ENCODE measurements around the gene PTPN1. TPM values are rescaled to one million over a fixed set of nuclear protein-coding genes. Genes with fewer than 3 reads are reported as not detected.

Gene PTPN1
- total RNA-seq, 1 donor from 2014 or later = 65.9 TPM

DNA sequence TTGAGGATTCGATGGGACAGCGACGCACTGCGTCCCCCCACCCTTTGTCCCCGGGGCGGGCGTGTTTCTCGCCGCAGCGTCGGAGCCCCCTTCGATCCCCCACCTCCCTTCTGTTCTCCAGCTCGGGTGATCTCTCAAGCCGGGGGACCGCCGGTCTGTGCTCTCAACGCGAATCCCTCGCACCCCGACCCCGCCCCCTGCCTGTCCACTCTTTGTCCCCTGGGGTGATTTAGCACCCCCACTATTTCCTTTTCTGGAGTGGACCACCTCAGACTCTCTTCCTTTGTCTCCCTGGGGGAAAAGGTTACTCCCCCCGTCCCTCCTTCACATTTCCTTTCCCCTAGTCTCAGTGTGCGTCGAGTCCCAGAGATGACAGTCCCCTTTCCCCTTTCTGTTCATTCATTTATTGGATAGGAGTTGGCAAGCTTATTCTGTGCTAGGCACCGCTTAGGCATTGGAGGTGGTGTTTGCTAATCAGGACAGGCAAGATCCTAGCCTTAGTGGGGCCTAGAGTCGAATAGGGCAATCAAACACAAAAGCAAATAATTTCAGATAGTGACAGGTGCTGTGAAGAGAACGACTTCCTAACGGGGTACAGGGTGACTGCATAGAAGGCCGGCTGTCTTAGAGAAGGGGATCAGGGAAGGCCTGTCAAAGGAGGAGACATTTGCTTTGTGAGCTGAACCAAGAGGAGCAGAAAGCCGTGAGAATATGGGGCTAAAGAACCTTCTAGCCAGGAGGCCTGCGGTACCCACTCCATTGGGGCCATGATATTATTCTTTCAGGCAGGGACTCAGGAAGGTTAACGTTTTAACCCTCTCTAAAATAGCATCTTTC is 741 bp downstream of the PTPN1 start:
- intact Hi-C loops (cut with micrococcal nuclease) = loop anchor here (1.0 to 5.0 kb wide), 12 partner anchors 8 to 574 kb away; partner anchors contain the start of genes PARD6B, RNF114 and UBE2V1

GRCh38 chr20:50512323-50512722 is 2.1 kb downstream of the PTPN1 start:
- intact Hi-C loops (cut with micrococcal nuclease) = loop anchor here (5.0 kb wide), 1 partner anchor 280 kb away; no protein-coding TSS in a partner anchor

GRCh38 chr20:50513169-50514034 is 3.2 kb downstream of the PTPN1 start:
- intact Hi-C loops (cut with micrococcal nuclease) = loop anchor here (1.0 to 5.0 kb wide), 2 partner anchors 38 to 279 kb away; no protein-coding TSS in a partner anchor

DNA sequence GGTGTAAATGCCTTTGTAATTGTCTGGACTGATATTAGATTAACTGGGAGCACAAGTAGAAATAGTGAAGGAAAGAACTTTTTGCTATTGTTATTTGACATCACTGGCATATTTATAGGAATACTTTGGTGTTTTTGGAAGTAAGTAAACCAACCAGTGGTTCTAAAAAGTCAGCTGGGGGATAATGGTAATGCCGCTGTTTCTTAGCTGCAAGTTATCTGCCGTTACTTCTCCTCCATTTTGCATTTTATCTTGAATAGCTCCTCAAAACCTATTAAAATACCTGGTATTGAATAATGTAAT is 3.8 kb downstream of the PTPN1 start:
- intact Hi-C loops (cut with micrococcal nuclease) = loop anchor here (5.0 kb wide), 1 partner anchor 278 kb away; no protein-coding TSS in a partner anchor

- intact Hi-C loops (cut with micrococcal nuclease) = loop anchor here (5.0 kb wide), 4 partner anchors 278 to 1237 kb away; partner anchors contain the start of genes DPM1, MOCS3 and ZNFX1
Observed at GRCh38 chr20:50514750-50515149, 4.6 kb downstream of the PTPN1 start.

GRCh38 chr20:50515471-50516106 is 5.4 kb downstream of the PTPN1 start:
- intact Hi-C loops (cut with micrococcal nuclease) = loop anchor here (1.0 to 5.0 kb wide), 4 partner anchors 37 to 1238 kb away; partner anchors contain the start of genes DPM1, MOCS3 and ZNFX1

GRCh38 chr20:50516180-50516934 is 6.2 kb downstream of the PTPN1 start:
- intact Hi-C loops (cut with micrococcal nuclease) = loop anchor here (1.0 to 5.0 kb wide), 4 partner anchors 38 to 1239 kb away; partner anchors contain the start of genes DPM1, MOCS3 and ZNFX1

- intact Hi-C loops (cut with micrococcal nuclease) = loop anchor here (1.0 to 5.0 kb wide), 4 partner anchors 39 to 1240 kb away; partner anchors contain the start of genes DPM1, MOCS3 and ZNFX1
Observed at GRCh38 chr20:50516935-50517816, 7.0 kb downstream of the PTPN1 start.

GRCh38 chr20:50517817-50518154 is 7.6 kb downstream of the PTPN1 start:
- intact Hi-C loops (cut with micrococcal nuclease) = loop anchor here (1.0 to 5.0 kb wide), 7 partner anchors 29 to 1240 kb away; partner anchors contain the start of genes DPM1, MOCS3 and ZNFX1

DNA sequence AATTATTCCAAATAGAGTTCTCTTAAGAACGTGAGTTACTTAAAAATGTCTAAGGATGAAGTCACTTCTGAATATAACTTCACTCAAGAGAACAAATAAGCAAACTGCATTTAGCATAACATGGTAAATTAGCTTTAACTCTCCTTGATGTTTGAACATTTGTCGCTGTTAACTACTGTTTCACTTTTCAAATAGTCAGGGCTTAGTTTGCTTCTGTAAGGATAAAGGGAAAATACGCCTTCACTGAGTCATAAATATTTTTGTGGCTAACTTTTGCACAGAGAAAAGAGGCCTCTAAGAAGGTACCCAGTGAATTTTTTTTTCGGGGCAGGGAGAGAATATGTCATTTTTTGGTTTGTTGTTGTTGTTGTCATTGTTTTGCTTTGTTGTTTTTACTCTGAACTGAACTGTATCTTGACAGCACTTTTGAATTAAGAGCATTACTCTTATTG is 8.1 kb downstream of the PTPN1 start:
- intact Hi-C loops (cut with micrococcal nuclease) = loop anchor here (1.0 to 5.0 kb wide), 7 partner anchors 28 to 1241 kb away; partner anchors contain the start of genes DPM1, MOCS3 and ZNFX1

GRCh38 chr20:50519036-50519762 is 9.0 kb downstream of the PTPN1 start:
- intact Hi-C loops (cut with micrococcal nuclease) = loop anchor here (1.0 to 5.0 kb wide), 6 partner anchors 9 to 1242 kb away; partner anchors contain the start of genes DPM1, MOCS3, PTPN1 and ZNFX1

DNA sequence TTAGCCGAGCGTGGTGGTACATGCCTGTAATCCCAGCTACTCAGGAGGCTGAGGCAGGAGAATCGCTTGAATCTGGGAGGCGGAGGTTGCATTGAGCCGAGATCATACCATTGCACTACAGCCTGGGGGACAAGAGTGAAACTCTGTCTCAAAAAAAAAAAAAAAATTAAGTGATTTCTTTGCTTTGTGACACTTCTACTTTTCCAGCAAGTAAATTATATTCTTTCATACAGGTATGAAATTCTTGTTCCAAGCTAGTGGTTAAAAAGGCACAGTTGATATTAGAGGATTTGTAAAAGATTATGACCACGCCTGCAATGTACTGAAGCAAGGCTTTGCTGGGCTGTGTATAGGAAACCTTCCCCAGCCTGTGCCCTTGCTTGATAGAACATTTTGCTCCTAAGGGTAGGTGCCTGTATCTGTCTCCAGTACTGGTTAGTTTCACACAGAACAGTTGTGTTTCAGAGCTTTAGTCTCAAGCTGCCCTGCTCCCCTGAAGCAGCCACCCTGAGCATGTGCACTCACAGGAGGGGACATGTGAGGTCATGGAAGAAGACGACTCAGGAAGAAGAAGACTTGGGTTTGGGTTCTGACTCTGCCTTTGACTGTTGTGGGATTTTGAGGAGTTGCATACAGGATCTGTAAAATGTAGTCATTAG is 10.2 kb downstream of the PTPN1 start:
- intact Hi-C loops (cut with micrococcal nuclease) = no loop called here

- intact Hi-C loops (cut with micrococcal nuclease) = no loop called here
Observed at GRCh38 chr20:50521221-50522052, 11.3 kb downstream of the PTPN1 start.

- intact Hi-C loops (cut with micrococcal nuclease) = no loop called here
Observed at GRCh38 chr20:50522053-50522674, 12.0 kb downstream of the PTPN1 start.

DNA sequence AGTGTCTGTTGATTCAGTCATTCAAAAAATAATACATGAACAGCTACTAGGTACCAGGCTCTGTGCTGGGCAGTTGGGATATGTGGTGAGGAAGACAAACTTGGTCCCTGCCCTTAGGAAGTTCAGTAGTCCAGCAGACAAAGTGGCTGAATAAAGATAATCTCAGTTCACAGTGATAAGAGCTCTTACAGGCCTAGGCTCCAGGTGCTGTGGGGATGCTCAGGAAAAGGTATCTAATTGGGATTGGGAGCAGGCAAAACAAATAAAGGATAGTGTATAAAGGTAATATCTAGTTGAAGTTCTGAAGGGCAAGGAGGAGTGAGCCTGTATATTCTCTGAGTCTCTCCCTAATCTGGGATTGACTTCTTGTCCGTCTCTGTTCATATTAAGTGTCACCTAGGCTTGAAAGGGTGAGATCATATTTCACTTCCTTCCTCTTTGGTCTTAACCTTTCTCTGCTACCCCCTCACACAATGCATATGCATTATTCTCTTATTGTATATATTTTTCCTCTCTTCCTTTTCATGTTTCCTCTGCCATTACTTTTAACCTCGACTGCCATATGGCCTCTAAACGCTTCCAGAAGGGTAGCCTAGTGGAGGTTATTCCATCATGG is 13.5 kb downstream of the PTPN1 start:
- intact Hi-C loops (cut with micrococcal nuclease) = no loop called here

DNA sequence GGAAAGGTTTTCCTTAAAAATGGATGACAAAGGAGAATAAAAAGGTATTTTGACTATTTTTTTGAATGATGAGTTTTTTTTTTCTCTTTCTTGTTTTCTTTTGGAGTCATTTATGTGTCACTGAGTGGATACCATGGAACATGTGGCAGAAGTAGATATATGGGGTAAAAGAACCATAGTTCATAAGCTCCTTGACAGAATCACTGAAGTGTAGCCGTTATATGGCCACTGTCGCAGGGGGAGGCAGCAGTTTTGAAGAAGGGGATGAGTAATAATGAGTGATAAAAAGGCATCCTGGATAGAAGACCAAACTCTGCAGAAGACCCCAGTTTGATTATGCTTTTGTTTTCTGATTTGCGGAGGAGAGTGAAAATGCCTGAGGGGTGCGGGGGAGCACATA is 15.5 kb downstream of the PTPN1 start:
- intact Hi-C loops (cut with micrococcal nuclease) = no loop called here

Measured in T-helper 1 cell treated with Interleukin-12 subunit alpha and Interleukin-12 subunit beta and Interleukin-4 antibody, amounts not matched to agents 30 ng/mL and 1 ng/mL, for 36 hours (primary cell).